DOHH2 (cell line): ENCODE data around the gene PSMB4.
"Not testable (repeated sequence)": the region's sequence is repeated elsewhere in the genome, so short reads cannot be mapped to it uniquely, and the experiment has no call there.

Experiments
- H3F3A ChIP-seq: fragments of 200-600 bp; sonication (generic), shearing (Covaris generic); 2 replicates; pipeline ENCODE4 v1.6.0; 2016; ENCODE audit warnings: antibody characterized with exemption, mild to moderate bottlenecking; ENCODE audit not compliant: control insufficient read depth, insufficient read depth
- H3K27ac ChIP-seq: fragments of 200-600 bp; sonication (generic); 2 replicates; pipeline ENCODE4 v1.5.1; 2014; ENCODE audit warnings: low read depth, mild to moderate bottlenecking, low read length, moderate library complexity
- H3K27me3 ChIP-seq: fragments of 200-600 bp; sonication (generic); 2 replicates; pipeline ENCODE4 v1.6.1; 2014; ENCODE audit warnings: mild to moderate bottlenecking, low read length, mixed read lengths; ENCODE audit not compliant: control insufficient read depth
- H3K36me3 ChIP-seq: fragments of 200-600 bp; sonication (generic); 2 replicates; pipeline ENCODE4 v1.6.1; 2014; ENCODE audit warnings: mild to moderate bottlenecking, low read length, moderate library complexity, mixed read lengths; ENCODE audit not compliant: control insufficient read depth
- H3K4me1 ChIP-seq: fragments of 200-600 bp; sonication (generic); 2 replicates; pipeline ENCODE4 v1.6.1; 2014; ENCODE audit warnings: mild to moderate bottlenecking, low read length, mixed read lengths; ENCODE audit not compliant: control insufficient read depth
- H3K4me2 ChIP-seq: fragments of 200-600 bp; sonication (generic); 2 replicates; pipeline ENCODE4 v1.6.0; 2014; ENCODE audit warnings: mild to moderate bottlenecking, low read length, moderate library complexity
- H3K4me3 ChIP-seq: fragments of 200-600 bp; sonication (generic); 2 replicates; pipeline ENCODE4 v1.5.1; 2014; ENCODE audit warnings: mild to moderate bottlenecking, low read length, mixed read lengths
- H3K79me2 ChIP-seq: fragments of 200-600 bp; sonication (generic); 2 replicates; pipeline ENCODE4 v1.6.1; 2014; ENCODE audit warnings: mild to moderate bottlenecking, low read length, mixed read lengths; ENCODE audit not compliant: control insufficient read depth
- H3K9me2 ChIP-seq: fragments of 200-600 bp; sonication (generic); replicated peaks from 2 replicates; pipeline ENCODE4 v1.6.1; 2014; ENCODE audit warnings: mild to moderate bottlenecking, low read length, mixed read lengths; ENCODE audit not compliant: control insufficient read depth
- H3K9me3 ChIP-seq: fragments of 200-600 bp; sonication (generic); 2 replicates; pipeline ENCODE4 v1.6.1; 2014; ENCODE audit warnings: antibody characterized with exemption, low read length, mixed read lengths; ENCODE audit not compliant: control insufficient read depth, insufficient read depth
- H4K20me1 ChIP-seq: fragments of 200-600 bp; sonication (generic); 2 replicates; pipeline ENCODE4 v1.6.0; 2014; ENCODE audit warnings: low read depth, mild to moderate bottlenecking, antibody characterized with exemption, low read length, moderate library complexity; ENCODE audit not compliant: control insufficient read depth, insufficient read depth
- EZH2phosphoT487 ChIP-seq: fragments of 200-600 bp; sonication (generic); IDR thresholded peaks from 2 replicates; pipeline ENCODE4 v1.6.1; 2017; ENCODE audit warnings: borderline replicate concordance, mild to moderate bottlenecking, antibody characterized with exemption, low read length, moderate library complexity, mixed read lengths
- TF ChIP-seq, protein P1 (sequence below): fragments of 200-600 bp; sonication (generic); IDR thresholded peaks from one replicate; pipeline ENCODE4 v1.5.1; 2014; ENCODE audit warnings: antibody characterized with exemption, mild to moderate bottlenecking, low read depth, low read length; ENCODE audit not compliant: poor library complexity, severe bottlenecking

Gene PSMB4

DNA sequence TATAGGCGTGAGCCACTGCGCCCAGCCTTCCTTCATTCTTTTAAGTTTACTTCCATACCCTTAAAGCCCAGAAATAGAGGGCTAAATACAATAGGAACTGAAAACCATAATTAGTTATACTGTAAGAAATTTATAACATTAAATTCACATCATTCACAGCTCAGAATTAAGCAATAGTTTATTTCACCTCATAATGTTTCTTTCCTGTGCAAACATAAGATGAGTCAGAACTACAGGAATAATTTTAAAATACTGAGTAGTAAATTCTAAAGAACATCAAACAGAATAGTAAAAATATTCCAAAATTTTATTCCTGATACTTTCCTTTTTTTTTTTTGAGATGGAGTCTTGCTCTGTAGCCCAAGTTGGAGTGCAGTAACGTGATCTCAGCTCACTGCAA, 35.8 kb downstream of the PSMB4 start:
- H3K9me3 ChIP-seq: no peaks in the 10 kb centered on the region
- no peak overlapping the region for H3K4me2 ChIP-seq
- H3F3A ChIP-seq: 0 out of 2 replicates have a peak, but pooled peaks cover 2% of the 10 kb centered on the region
- H3K27ac ChIP-seq: no peak overlapping the region
- no peaks in the 10 kb centered on the region for H3K27me3 ChIP-seq
- H3K9me2 ChIP-seq: no peaks in the 10 kb centered on the region
- no peak for TF ChIP-seq EZH2phosphoT487
- TF ChIP-seq, protein P1, sequence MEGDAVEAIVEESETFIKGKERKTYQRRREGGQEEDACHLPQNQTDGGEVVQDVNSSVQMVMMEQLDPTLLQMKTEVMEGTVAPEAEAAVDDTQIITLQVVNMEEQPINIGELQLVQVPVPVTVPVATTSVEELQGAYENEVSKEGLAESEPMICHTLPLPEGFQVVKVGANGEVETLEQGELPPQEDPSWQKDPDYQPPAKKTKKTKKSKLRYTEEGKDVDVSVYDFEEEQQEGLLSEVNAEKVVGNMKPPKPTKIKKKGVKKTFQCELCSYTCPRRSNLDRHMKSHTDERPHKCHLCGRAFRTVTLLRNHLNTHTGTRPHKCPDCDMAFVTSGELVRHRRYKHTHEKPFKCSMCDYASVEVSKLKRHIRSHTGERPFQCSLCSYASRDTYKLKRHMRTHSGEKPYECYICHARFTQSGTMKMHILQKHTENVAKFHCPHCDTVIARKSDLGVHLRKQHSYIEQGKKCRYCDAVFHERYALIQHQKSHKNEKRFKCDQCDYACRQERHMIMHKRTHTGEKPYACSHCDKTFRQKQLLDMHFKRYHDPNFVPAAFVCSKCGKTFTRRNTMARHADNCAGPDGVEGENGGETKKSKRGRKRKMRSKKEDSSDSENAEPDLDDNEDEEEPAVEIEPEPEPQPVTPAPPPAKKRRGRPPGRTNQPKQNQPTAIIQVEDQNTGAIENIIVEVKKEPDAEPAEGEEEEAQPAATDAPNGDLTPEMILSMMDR: no peak
- H3K4me1 ChIP-seq: peaks cover 13% of the 10 kb centered on the region
- peaks cover 13% of the 10 kb centered on the region; the same call in 1 of the 2 replicates for H4K20me1 ChIP-seq
- peaks cover 95% of the 10 kb centered on the region for H3K79me2 ChIP-seq
- H3K4me3 ChIP-seq: no peak overlapping the region
- H3K36me3 ChIP-seq: peaks cover 38% of the 10 kb centered on the region

DNA sequence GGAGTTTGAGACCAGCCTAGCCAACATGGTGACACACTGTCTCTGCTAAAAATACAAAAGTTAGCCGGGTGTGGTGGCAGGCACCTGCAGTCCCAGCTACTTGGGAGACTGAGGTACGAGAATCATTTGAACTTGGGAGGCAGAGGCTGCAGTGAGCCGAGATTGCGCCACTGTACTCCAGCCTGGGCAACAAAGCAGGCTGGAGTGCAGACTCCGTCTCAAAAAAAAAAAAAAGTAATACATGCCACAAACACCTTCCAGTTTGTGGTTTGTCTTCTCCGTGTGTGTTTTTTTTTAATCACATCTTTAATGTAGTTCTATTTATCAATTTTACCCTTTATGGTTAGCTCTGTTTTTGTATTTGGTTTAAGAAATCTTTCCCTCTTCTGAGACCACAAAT, 37.6 kb downstream of the PSMB4 start:
- H3K4me3 ChIP-seq: no peak overlapping the region
- H3K9me2 ChIP-seq: no peaks in the 10 kb centered on the region
- H4K20me1 ChIP-seq: peaks cover 20% of the 10 kb centered on the region
- H3K9me3 ChIP-seq: no peaks in the 10 kb centered on the region
- no peaks in the 10 kb centered on the region for H3F3A ChIP-seq
- peaks cover 50% of the 10 kb centered on the region for H3K36me3 ChIP-seq
- H3K4me2 ChIP-seq: no peak overlapping the region
- peaks cover 20% of the 10 kb centered on the region for H3K4me1 ChIP-seq
- no peak overlapping the region for H3K27ac ChIP-seq
- H3K79me2 ChIP-seq: peaks cover 97% of the 10 kb centered on the region
- TF ChIP-seq EZH2phosphoT487: no peak
- TF ChIP-seq, protein P1: no peak
- no peaks in the 10 kb centered on the region for H3K27me3 ChIP-seq

DNA sequence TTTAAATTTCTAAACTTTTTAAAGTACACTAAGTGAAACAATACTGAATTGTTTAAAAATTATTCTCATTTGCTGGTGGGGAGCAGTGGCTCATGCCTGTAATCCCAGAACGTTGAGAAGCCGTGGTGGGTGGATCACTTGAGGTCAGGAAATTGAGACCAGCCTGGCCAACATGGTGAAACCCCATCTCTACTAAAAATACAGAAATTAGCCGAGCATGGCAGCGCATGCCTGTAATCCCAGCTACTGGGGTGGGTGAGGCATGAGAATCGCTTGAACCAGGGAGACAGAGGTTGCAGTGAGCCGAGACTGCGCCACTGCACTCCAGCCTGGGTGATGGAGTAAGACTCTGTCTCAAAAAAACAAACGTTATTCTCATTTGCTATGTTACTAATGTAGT, 38.0 kb downstream of the PSMB4 start:
- H3K4me2 ChIP-seq: not testable (repeated sequence)
- Histone ChIP-seq H3K4me1 (peaks cover 20% of the 10 kb centered on the region), H3K36me3 (peaks cover 54% of the 10 kb centered on the region)

DNA sequence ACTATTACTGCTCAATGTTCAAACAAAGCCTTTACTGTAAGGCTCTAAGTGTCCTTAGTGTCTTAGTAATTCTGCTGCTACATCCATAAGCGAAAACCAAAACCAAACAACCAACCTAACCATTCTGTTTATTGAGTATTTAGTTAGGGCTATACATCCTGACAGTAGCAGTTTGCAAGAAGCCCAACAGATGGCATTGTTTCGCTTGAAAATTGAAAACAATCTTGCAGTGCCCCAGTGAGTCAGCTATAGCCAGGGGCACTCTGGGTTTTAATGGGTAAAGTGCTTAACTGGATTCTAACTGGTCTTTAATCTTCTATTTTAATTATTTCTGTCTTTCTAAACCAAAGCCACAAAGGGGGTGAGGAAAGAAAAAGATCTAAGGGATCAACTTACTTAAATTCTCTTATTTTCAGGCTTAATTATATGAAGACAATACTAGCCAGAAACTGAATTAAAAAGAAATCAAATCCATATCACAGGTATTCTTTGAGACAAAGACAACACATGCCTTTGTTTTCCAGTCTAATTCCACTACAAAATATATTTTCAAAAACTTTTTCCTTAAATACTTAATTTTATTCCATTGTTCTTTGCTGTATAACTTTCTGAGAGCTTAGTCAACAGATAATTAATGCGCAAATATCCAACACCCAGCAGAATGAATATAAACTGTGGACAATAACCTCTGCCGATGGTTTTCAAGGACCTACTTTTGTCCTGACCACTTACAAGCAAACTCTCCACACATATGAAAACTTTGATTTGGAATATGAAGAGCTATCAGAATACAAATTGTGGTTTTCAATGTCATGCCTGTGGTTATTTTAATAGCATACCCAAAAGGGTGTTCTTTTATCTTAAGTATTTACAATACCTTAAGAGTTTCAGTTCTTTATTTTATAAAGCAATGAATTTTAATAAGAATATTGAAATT, 44.7 kb downstream of the PSMB4 start:
- peak overlapping the region; percentile 65 for H3K4me2 ChIP-seq
- peaks cover 63% of the 10 kb centered on the region for H3K4me1 ChIP-seq
- TF ChIP-seq, protein P1: peak; percentile 82
- TF ChIP-seq EZH2phosphoT487: no peak
- peaks cover 30% of the 10 kb centered on the region for H3F3A ChIP-seq
- no peaks in the 10 kb centered on the region for H3K9me2 ChIP-seq
- peaks cover 38% of the 10 kb centered on the region for H3K36me3 ChIP-seq
- peak overlapping the region; percentile 54 for H3K27ac ChIP-seq
- H3K27me3 ChIP-seq: no peaks in the 10 kb centered on the region
- peaks cover 99% of the 10 kb centered on the region for H3K79me2 ChIP-seq
- peak overlapping the region; percentile 64 for H3K4me3 ChIP-seq
- H4K20me1 ChIP-seq: peaks cover 33% of the 10 kb centered on the region
- H3K9me3 ChIP-seq: no peaks in the 10 kb centered on the region

More for the DNA sequence above, 38.0 kb downstream of the PSMB4 start:
- Histone ChIP-seq H4K20me1 (peaks cover 23% of the 10 kb centered on the region), H3K79me2 (peaks cover 97% of the 10 kb centered on the region)
- not testable (repeated sequence) for H3K27ac ChIP-seq, H3F3A ChIP-seq, H3K9me2 ChIP-seq, H3K27me3 ChIP-seq, H3K9me3 ChIP-seq, H3K4me3 ChIP-seq
